HCT116 (cell line): ENCODE results near the gene PKNOX2. TPM values are rescaled to one million over a fixed set of nuclear protein-coding genes. Genes with fewer than 3 reads are reported as not detected.

Experiments
- ATAC-seq: fragments of 200-7000 bp; cut with Tn5 transposase; 2 replicates; pipeline ENCODE4 v1.9.1; 2020; ENCODE audit warnings: mild to moderate bottlenecking, moderate library complexity
- BruUV-seq: library from RNA; stranded (reverse); fragments of 400-500 nt; replicated peaks from 2 replicates; lab custom pipeline; 2021; lab: Mats Ljungman, UMichigan
- CTCF ChIA-PET: fragments of 300-600 bp; sonication (Branson Sonifier 250); formaldehyde crosslinking; loops from one replicate; lab custom pipeline; 2021; ENCODE audit warnings: antibody characterized with exemption; lab: Charles Lee
- POLR2A ChIA-PET: fragments of 300-600, 350-600 bp; sonication (Branson Sonifier 250); formaldehyde crosslinking; loops from one replicate; lab custom pipeline; 2021; ENCODE audit warnings: antibody characterized with exemption; lab: Charles Lee
- RAD21 ChIA-PET, 2 experiments: fragments of 300-600 bp; sonication (Branson Sonifier 250); formaldehyde crosslinking; loops; one replicate each; lab custom pipeline; 2023; ENCODE audit warnings: low total read pairs in 2 of 2; ENCODE audit not compliant: uncharacterized antibody in 2 of 2, unreplicated experiment in 2 of 2, low non-redundant PET in 1 of 2; lab: Charles Lee
- DNase-seq: peaks from one replicate; pipeline ENCODE4 v3.0.0-alpha.2; 2010; ENCODE audit warnings: low read depth, low spot score
- H2AFZ ChIP-seq: fragments of 200-600 bp; shearing (Covaris generic), sonication (generic); 2 replicates; pipeline ENCODE4 v1.6.1; 2017; ENCODE audit warnings: low read depth, mixed run types, mixed read lengths, antibody characterized with exemption, low read length; ENCODE audit not compliant: poor library complexity, severe bottlenecking
- H3K27ac ChIP-seq: 2 replicates; pipeline ENCODE4 v1.5.1; 2012; ENCODE audit warnings: low read depth, low read length
- H3K27me3 ChIP-seq: fragments of 200-600 bp; sonication (generic); 2 replicates; pipeline ENCODE4 v1.6.1; 2016; ENCODE audit warnings: mixed run types, low read length, mixed read lengths; ENCODE audit not compliant: insufficient read depth
- H3K36me3 ChIP-seq, 2 experiments: fragments of 200-500 bp in 1 of 2; fragments of 200-600 bp in 1 of 2; sonication (Bioruptor generic) in 1 of 2; sonication (generic) in 1 of 2; 2 replicates each; pipeline versions ENCODE4 v1.5.1 to v1.6.1; 2014 to 2016; ENCODE audit warnings: low read length in 2 of 2, inconsistent platforms in 1 of 2, mixed read lengths in 1 of 2, mixed run types in 1 of 2; ENCODE audit not compliant: insufficient read depth in 2 of 2, control insufficient read depth in 1 of 2
- H3K4me1 ChIP-seq, 2 experiments: fragments of 200-600 bp in 1 of 2; sonication (generic) in 1 of 2; 2 replicates each; pipeline versions ENCODE4 v1.5.1 to v1.6.1; 2012 to 2017; ENCODE audit warnings: low read length in 2 of 2, inconsistent platforms in 1 of 2, mild to moderate bottlenecking in 1 of 2, mixed read lengths in 1 of 2, mixed run types in 1 of 2, moderate library complexity in 1 of 2; ENCODE audit not compliant: insufficient read depth in 2 of 2, control insufficient read depth in 1 of 2
- H3K4me2 ChIP-seq: fragments of 200-600 bp; sonication (generic); 2 replicates; pipeline ENCODE4 v1.6.1; 2017; ENCODE audit warnings: mixed run types, low read length, mixed read lengths
- H3K4me3 ChIP-seq, 2 experiments: fragments of 200-600 bp in 1 of 2; sonication (generic) in 1 of 2; replicated peaks in 1 of 2; 2 replicates each; pipeline ENCODE4 v1.5.1; 2011 to 2016; ENCODE audit warnings: low read length in 2 of 2, control low read depth in 1 of 2, low read depth in 1 of 2, mild to moderate bottlenecking in 1 of 2, mixed read lengths in 1 of 2, mixed run types in 1 of 2
- H3K79me2 ChIP-seq: fragments of 200-600 bp; sonication (generic); 2 replicates; pipeline ENCODE4 v1.6.1; 2017; ENCODE audit warnings: mild to moderate bottlenecking, mixed run types, low read length, moderate library complexity, mixed read lengths; ENCODE audit not compliant: insufficient read depth
- H3K9ac ChIP-seq: fragments of 200-600 bp; sonication (generic); 2 replicates; pipeline ENCODE4 v1.6.1; 2016; ENCODE audit warnings: low read length, mixed read lengths
- H3K9me2 ChIP-seq: fragments of 200-600 bp; sonication (generic), shearing (Covaris generic); 2 replicates; pipeline ENCODE4 v1.6.1; 2017; ENCODE audit warnings: mixed run types, mild to moderate bottlenecking, moderate library complexity; ENCODE audit not compliant: insufficient read depth
- H3K9me3 ChIP-seq, 2 experiments: fragments of 200-500 bp in 1 of 2; fragments of 200-600 bp in 1 of 2; sonication (Bioruptor generic) in 1 of 2; sonication (generic) in 1 of 2; 2 replicates each; pipeline ENCODE4 v1.6.1; 2014 to 2017; ENCODE audit warnings: low read length in 2 of 2, mixed read lengths in 2 of 2, inconsistent platforms in 1 of 2, low read depth in 1 of 2, mild to moderate bottlenecking in 1 of 2, mixed run types in 1 of 2, moderate library complexity in 1 of 2; ENCODE audit not compliant: control insufficient read depth in 1 of 2, insufficient read depth in 1 of 2
- H4K20me1 ChIP-seq: fragments of 200-600 bp; sonication (generic), shearing (Covaris generic); 2 replicates; pipeline ENCODE4 v1.6.1; 2017; ENCODE audit warnings: mixed run types, mild to moderate bottlenecking, moderate library complexity; ENCODE audit not compliant: insufficient read depth
- CEBPB ChIP-seq: IDR thresholded peaks from 2 replicates; pipeline ENCODE4 v1.6.1; 2012; ENCODE audit warnings: low read depth
- EZH2phosphoT487 ChIP-seq: fragments of 200-600 bp; IDR thresholded peaks from 2 replicates; pipeline ENCODE4 v1.6.1; 2018; ENCODE audit warnings: antibody characterized with exemption, borderline replicate concordance
- MAX ChIP-seq: IDR thresholded peaks from 2 replicates; pipeline ENCODE4 v1.6.1; 2012
- POLR2A ChIP-seq: IDR thresholded peaks from 2 replicates; pipeline ENCODE4 v1.7.0; 2011; ENCODE audit warnings: borderline replicate concordance; ENCODE audit not compliant: insufficient read depth, insufficient read length; ENCODE audit errors: extremely low read depth
- POLR2AphosphoS5 ChIP-seq: IDR thresholded peaks from 2 replicates; pipeline ENCODE4 v1.6.1; 2011; ENCODE audit warnings: mild to moderate bottlenecking, low read depth, low read length, moderate library complexity
- SIN3A ChIP-seq: IDR thresholded peaks from 2 replicates; pipeline ENCODE4 v1.6.1; 2012; ENCODE audit warnings: low read depth
- ZFX ChIP-seq: fragments of 450-650 bp; IDR thresholded peaks from 2 replicates; pipeline ENCODE4 v1.6.1; 2017
- intact Hi-C: fragments of 100-400 bp; cut with micrococcal nuclease; formaldehyde crosslinking; loops from 2 replicates; pipeline ENCODE4 v1.10.0; 2022
- total RNA-seq: library from RNA; stranded (reverse); gene quantifications from one replicate; pipeline ENCODE4 v1.2.1, GENCODE V29; 2021; ENCODE audit not compliant: unreplicated experiment
- TF ChIP-seq, protein P1 (sequence below), 3 experiments: fragments of 200-600 bp in 1 of 3; sonication (generic) in 1 of 3; IDR thresholded peaks in 2 of 3; conservative IDR thresholded peaks in 1 of 3; 2 replicates each; pipeline ENCODE4 v1.5.1; 2012 to 2017; ENCODE audit warnings: low read depth in 2 of 3, low read length in 2 of 3, antibody characterized with exemption in 1 of 3, borderline replicate concordance in 1 of 3, control low read depth in 1 of 3, mild to moderate bottlenecking in 1 of 3, mixed read lengths in 1 of 3, mixed run types in 1 of 3, moderate library complexity in 1 of 3; ENCODE audit not compliant: insufficient read depth in 1 of 3

The PKNOX2 gene
- total RNA-seq, 1 experiment from 2014 or later, result 0.20 TPM

- no TSS peak for BruUV-seq
- RAD21 ChIA-PET, result no interaction called here
- Histone ChIP-seq H3K4me2 (no peak overlapping the region), H3K27me3 (peaks cover 10% of the 10 kb centered on the region), H3K36me3 (no peaks in the 10 kb centered on the region), H3K9me2 (no peaks in the 10 kb centered on the region), H3K79me2 (no peaks in the 10 kb centered on the region), H4K20me1 (no peaks in the 10 kb centered on the region), H3K4me1 (no peaks in the 10 kb centered on the region), H3K9ac (no peak overlapping the region), H3K27ac (no peak overlapping the region), H3K9me3 (no peaks in the 10 kb centered on the region), H3K4me3 (no peak overlapping the region), H2AFZ (no peak overlapping the region)
- TF ChIP-seq EZH2phosphoT487, result no peak
- TF ChIP-seq, protein P1, sequence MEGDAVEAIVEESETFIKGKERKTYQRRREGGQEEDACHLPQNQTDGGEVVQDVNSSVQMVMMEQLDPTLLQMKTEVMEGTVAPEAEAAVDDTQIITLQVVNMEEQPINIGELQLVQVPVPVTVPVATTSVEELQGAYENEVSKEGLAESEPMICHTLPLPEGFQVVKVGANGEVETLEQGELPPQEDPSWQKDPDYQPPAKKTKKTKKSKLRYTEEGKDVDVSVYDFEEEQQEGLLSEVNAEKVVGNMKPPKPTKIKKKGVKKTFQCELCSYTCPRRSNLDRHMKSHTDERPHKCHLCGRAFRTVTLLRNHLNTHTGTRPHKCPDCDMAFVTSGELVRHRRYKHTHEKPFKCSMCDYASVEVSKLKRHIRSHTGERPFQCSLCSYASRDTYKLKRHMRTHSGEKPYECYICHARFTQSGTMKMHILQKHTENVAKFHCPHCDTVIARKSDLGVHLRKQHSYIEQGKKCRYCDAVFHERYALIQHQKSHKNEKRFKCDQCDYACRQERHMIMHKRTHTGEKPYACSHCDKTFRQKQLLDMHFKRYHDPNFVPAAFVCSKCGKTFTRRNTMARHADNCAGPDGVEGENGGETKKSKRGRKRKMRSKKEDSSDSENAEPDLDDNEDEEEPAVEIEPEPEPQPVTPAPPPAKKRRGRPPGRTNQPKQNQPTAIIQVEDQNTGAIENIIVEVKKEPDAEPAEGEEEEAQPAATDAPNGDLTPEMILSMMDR (IDR thresholded peaks at IDR 0.05 in 2 of 3, conservative IDR thresholded peaks at IDR 0.05 in 1 of 3; ENCODE audit: borderline replicate concordance in 1 of 3, insufficient read depth in 1 of 3, low read depth in 2 of 3, low read length in 2 of 3), result no peak
- TF ChIP-seq CEBPB, result no peak
- TF ChIP-seq SIN3A, result no peak
- DNase-seq (no peak), ATAC-seq (no peak)
- POLR2A ChIA-PET, result no interaction called here
- CTCF ChIA-PET, result interaction anchor here (0.6 kb wide), 1 partner anchor 10 kb away, joined by 3 read pairs; no protein-coding TSS in a partner anchor
- intact Hi-C loops, result no loop called here
These were observed 203.2 kb downstream of the PKNOX2 start for GRCh38 chr11:125367710-125368109.

DNA sequence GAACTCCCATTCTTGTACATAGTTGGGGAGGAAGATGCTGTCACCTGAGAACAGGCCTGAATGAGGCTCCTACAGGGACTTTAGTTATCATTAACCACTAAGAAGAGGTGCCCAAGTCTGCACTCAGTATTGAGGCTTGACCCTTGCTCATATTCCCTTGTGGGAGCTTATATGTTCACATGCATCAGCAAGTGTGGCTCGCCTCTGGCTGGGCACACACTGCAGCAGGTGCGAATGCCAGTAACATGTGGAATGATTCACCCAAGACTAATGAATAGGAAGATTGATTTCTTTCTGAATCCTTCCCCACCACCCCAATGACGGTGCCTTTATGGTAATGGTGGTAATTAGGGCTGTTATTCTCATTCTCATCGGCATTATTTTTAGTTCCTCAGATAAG lies 204.2 kb downstream of the PKNOX2 start:
- ChIA-PET POLR2A (no interaction called here), RAD21 (no interaction called here), CTCF (no interaction called here)
- H2AFZ ChIP-seq, result no peak overlapping the region
- intact Hi-C loops, result no loop called here
- no peaks in the 10 kb centered on the region for H3K4me1 ChIP-seq
- no peaks in the 10 kb centered on the region for H3K9me3 ChIP-seq
- peaks cover 18% of the 10 kb centered on the region for H3K27me3 ChIP-seq
- BruUV-seq, result no TSS peak
- no peaks in the 10 kb centered on the region for H3K79me2 ChIP-seq
- TF ChIP-seq POLR2AphosphoS5 (no peak), MAX (no peak), ZFX (no peak), POLR2A (no peak)
- no peak overlapping the region for H3K4me3 ChIP-seq
- ATAC-seq, result no peak
- no peak overlapping the region for H3K27ac ChIP-seq
- no peak overlapping the region for H3K4me2 ChIP-seq
- no peaks in the 10 kb centered on the region for H4K20me1 ChIP-seq
- H3K36me3 ChIP-seq, result no peaks in the 10 kb centered on the region
- no peak overlapping the region for H3K9ac ChIP-seq
- DNase-seq, result no peak
- no peaks in the 10 kb centered on the region for H3K9me2 ChIP-seq
